ENCODE data around the gene AFAP1.

AFAP1 gene

DNA sequence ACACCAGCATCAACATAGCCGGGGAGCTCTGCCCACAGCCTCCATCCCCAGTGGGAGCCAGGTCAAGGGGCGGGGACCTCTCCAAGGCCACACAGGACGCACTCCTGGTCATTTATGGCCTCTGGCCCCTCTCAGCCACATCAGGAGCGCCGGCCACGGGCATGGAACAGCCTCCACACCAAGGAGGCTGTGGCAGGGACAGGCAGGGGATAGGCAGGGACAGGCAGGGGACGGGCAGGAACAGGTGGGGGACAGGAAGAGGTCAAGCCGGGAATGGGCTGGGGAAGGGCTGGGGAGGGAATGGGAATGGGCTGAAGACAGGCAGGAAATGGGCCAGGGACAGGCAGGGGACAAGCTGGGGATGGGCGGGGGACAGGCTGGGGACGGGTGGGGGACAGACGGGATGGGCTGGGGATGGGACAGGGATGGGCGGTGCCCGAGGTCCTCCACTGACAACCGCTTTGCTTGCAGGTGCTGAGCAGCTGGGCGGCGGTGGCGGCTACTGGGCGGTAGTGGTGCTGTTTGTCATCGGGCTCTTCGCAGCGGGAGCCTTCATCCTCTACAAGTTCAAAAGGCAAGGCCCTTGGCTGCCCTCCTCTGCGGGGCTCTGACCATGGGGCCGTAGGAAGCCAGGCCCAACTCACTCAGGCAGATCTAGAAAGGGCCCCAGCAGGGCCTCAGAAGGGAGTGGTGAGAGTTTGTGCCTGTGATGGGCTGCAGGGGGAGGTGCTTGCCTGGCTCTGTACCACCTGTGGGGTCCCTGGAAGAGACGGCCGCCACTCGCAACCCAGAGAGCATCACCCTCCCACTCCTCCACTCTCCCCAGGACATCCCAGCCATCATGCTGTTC lies 205.6 kb downstream of the AFAP1 start:
- Histone ChIP-seq H2AFZ (ENCODE audit: low read length) (no peak overlapping the region), H3F3A (ENCODE audit: low read depth) (no peaks in the 10 kb centered on the region), H4K20me1 (ENCODE audit: insufficient read depth, low read length, poor library complexity, severe bottlenecking) (no peaks in the 10 kb centered on the region), H3K36me3 (ENCODE audit: insufficient read depth, low read length) (no peaks in the 10 kb centered on the region), H3K4me1 (ENCODE audit: insufficient read depth, low read length, poor library complexity, severe bottlenecking) (no peaks in the 10 kb centered on the region), H3K4me2 (ENCODE audit: low read depth, low read length, poor library complexity, severe bottlenecking) (no peak overlapping the region), H3K79me2 (ENCODE audit: insufficient read depth, low read length) (no peaks in the 10 kb centered on the region), H3K4me3 (ENCODE audit: low read length, poor library complexity, severe bottlenecking) (no peak overlapping the region), H3K9ac (ENCODE audit: low read depth, low read length, poor library complexity, severe bottlenecking) (no peak overlapping the region), H3K27me3 (ENCODE audit: insufficient read depth, low read length, poor library complexity, severe bottlenecking) (no peaks in the 10 kb centered on the region), H3K9me3 (ENCODE audit: insufficient read depth, low read depth, low read length) (peaks cover 8% of the 10 kb centered on the region; the same call in 1 of the 2 replicates), H3K9me2 (replicated peaks; ENCODE audit: low read depth, low read length) (no peaks in the 10 kb centered on the region)
- no peak for TF ChIP-seq EZH2phosphoT487 (IDR thresholded peaks at IDR 0.05; ENCODE audit: borderline replicate concordance)
- TF ChIP-seq, protein P1, sequence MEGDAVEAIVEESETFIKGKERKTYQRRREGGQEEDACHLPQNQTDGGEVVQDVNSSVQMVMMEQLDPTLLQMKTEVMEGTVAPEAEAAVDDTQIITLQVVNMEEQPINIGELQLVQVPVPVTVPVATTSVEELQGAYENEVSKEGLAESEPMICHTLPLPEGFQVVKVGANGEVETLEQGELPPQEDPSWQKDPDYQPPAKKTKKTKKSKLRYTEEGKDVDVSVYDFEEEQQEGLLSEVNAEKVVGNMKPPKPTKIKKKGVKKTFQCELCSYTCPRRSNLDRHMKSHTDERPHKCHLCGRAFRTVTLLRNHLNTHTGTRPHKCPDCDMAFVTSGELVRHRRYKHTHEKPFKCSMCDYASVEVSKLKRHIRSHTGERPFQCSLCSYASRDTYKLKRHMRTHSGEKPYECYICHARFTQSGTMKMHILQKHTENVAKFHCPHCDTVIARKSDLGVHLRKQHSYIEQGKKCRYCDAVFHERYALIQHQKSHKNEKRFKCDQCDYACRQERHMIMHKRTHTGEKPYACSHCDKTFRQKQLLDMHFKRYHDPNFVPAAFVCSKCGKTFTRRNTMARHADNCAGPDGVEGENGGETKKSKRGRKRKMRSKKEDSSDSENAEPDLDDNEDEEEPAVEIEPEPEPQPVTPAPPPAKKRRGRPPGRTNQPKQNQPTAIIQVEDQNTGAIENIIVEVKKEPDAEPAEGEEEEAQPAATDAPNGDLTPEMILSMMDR (conservative IDR thresholded peaks at IDR 0.05; ENCODE audit: low read length), result no peak

DNA sequence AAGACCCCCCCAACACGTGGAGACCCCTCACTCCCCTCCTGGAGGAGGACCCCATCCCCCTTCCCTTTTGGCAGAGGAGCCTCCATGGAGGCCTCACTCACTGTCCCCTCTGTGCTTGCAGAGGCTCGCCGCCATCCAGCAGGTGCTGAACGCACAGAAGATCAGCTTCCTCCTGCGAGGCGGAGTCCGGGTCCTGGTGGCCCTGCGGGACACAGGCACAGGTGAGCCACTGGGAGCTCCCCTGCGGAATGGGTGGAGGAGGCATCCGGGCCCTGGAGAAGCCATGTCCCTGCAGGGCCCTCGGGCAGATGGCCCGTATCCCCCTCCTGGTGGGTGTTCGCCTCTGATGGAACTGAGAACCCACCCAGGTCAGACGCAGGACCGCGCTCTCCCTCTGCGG lies 206.5 kb downstream of the AFAP1 start:
- Histone ChIP-seq H3K4me1 (ENCODE audit: insufficient read depth, low read length, poor library complexity, severe bottlenecking) (no peaks in the 10 kb centered on the region), H3K9ac (ENCODE audit: low read depth, low read length, poor library complexity, severe bottlenecking) (no peak overlapping the region), H3K4me3 (ENCODE audit: low read length, poor library complexity, severe bottlenecking) (no peak overlapping the region), H3K27me3 (ENCODE audit: insufficient read depth, low read length, poor library complexity, severe bottlenecking) (no peaks in the 10 kb centered on the region), H3K9me3 (ENCODE audit: insufficient read depth, low read depth, low read length) (peaks cover 11% of the 10 kb centered on the region; the same call in 1 of the 2 replicates), H3K79me2 (ENCODE audit: insufficient read depth, low read length) (no peaks in the 10 kb centered on the region), H3F3A (ENCODE audit: low read depth) (no peaks in the 10 kb centered on the region), H3K36me3 (ENCODE audit: insufficient read depth, low read length) (no peaks in the 10 kb centered on the region), H3K4me2 (ENCODE audit: low read depth, low read length, poor library complexity, severe bottlenecking) (no peak overlapping the region), H3K9me2 (replicated peaks; ENCODE audit: low read depth, low read length) (no peaks in the 10 kb centered on the region), H4K20me1 (ENCODE audit: insufficient read depth, low read length, poor library complexity, severe bottlenecking) (no peaks in the 10 kb centered on the region), H2AFZ (ENCODE audit: low read length) (no peak overlapping the region)
- TF ChIP-seq, protein P1 (conservative IDR thresholded peaks at IDR 0.05; ENCODE audit: low read length), result no peak
- TF ChIP-seq EZH2phosphoT487 (IDR thresholded peaks at IDR 0.05; ENCODE audit: borderline replicate concordance), result no peak

DNA sequence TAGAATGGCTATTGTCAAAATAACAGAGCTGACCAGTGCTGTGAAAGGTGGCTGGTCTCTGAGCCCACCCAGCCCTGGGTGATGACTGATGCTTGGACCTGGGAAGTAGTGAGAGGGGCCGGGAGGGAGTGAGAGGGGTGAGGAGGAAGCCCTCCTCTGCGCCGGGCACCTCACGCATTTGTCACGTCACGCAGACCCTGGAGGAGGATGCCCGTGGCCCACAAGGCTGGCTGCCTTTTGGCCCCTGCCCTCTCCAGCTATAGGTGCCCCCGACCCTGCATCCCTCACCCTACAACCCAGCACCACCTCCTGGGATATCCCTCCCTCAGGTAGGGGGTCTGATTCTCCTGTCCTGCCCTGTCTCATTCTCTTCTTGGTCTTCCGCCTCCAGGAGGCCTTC lies 207.4 kb downstream of the AFAP1 start:
- TF ChIP-seq, protein P1 (conservative IDR thresholded peaks at IDR 0.05; ENCODE audit: low read length), result no peak
- no peak for TF ChIP-seq EZH2phosphoT487 (IDR thresholded peaks at IDR 0.05; ENCODE audit: borderline replicate concordance)
- H3K79me2 ChIP-seq (ENCODE audit: insufficient read depth, low read length), result no peaks in the 10 kb centered on the region
- no peak overlapping the region for H3K4me2 ChIP-seq (ENCODE audit: low read depth, low read length, poor library complexity, severe bottlenecking)
- H3K4me1 ChIP-seq (ENCODE audit: insufficient read depth, low read length, poor library complexity, severe bottlenecking), result no peaks in the 10 kb centered on the region
- H3K4me3 ChIP-seq (ENCODE audit: low read length, poor library complexity, severe bottlenecking), result no peak overlapping the region
- H3K27me3 ChIP-seq (ENCODE audit: insufficient read depth, low read length, poor library complexity, severe bottlenecking), result no peaks in the 10 kb centered on the region
- H3K9me2 ChIP-seq (replicated peaks; ENCODE audit: low read depth, low read length), result no peaks in the 10 kb centered on the region
- H3F3A ChIP-seq (ENCODE audit: low read depth), result no peaks in the 10 kb centered on the region
- no peaks in the 10 kb centered on the region for H4K20me1 ChIP-seq (ENCODE audit: insufficient read depth, low read length, poor library complexity, severe bottlenecking)
- no peak overlapping the region for H2AFZ ChIP-seq (ENCODE audit: low read length)
- no peaks in the 10 kb centered on the region for H3K36me3 ChIP-seq (ENCODE audit: insufficient read depth, low read length)
- H3K9me3 ChIP-seq (ENCODE audit: insufficient read depth, low read depth, low read length), result peaks cover 11% of the 10 kb centered on the region; the same call in 1 of the 2 replicates
- H3K9ac ChIP-seq (ENCODE audit: low read depth, low read length, poor library complexity, severe bottlenecking), result no peak overlapping the region

Measured in Loucy (cell line).